VCaP (cell line): ENCODE measurements around the gene RFX8.
"Not testable (repeated sequence)": the region's sequence is repeated elsewhere in the genome, so short reads cannot be mapped to it uniquely, and the experiment has no call there.

Source experiments
- H3K27ac ChIP-seq: fragments of 450-650 bp; 2 replicates; pipeline ENCODE4 v1.5.1; 2017
- TF ChIP-seq, protein P1 (sequence below): fragments of 450-650 bp; conservative IDR thresholded peaks from 2 replicates; pipeline ENCODE4 v1.5.1; 2017; ENCODE audit warnings: mild to moderate bottlenecking, moderate library complexity

RFX8 gene

DNA sequence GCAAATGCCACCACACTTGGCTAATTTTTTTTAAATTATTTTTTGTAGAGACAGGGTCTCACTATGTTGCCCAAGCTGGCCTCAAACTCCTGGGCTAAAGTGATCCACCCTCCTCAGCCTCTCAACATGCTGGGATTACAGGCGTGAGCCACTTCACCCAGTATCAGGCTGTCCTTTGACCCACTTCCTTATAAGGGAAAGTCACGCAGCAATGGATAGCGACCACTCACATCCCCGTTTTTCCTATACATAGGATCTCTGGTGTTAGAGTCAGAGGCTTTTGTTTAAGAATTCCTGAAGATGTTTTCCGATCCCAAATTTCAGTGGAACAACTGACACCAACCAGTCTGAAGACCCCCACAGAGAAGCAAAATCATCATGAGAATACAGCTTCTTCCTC lies 41.4 kb upstream of the RFX8 start:
- H3K27ac ChIP-seq = no peak overlapping the region
- TF ChIP-seq, protein P1, sequence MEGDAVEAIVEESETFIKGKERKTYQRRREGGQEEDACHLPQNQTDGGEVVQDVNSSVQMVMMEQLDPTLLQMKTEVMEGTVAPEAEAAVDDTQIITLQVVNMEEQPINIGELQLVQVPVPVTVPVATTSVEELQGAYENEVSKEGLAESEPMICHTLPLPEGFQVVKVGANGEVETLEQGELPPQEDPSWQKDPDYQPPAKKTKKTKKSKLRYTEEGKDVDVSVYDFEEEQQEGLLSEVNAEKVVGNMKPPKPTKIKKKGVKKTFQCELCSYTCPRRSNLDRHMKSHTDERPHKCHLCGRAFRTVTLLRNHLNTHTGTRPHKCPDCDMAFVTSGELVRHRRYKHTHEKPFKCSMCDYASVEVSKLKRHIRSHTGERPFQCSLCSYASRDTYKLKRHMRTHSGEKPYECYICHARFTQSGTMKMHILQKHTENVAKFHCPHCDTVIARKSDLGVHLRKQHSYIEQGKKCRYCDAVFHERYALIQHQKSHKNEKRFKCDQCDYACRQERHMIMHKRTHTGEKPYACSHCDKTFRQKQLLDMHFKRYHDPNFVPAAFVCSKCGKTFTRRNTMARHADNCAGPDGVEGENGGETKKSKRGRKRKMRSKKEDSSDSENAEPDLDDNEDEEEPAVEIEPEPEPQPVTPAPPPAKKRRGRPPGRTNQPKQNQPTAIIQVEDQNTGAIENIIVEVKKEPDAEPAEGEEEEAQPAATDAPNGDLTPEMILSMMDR = no peak

DNA sequence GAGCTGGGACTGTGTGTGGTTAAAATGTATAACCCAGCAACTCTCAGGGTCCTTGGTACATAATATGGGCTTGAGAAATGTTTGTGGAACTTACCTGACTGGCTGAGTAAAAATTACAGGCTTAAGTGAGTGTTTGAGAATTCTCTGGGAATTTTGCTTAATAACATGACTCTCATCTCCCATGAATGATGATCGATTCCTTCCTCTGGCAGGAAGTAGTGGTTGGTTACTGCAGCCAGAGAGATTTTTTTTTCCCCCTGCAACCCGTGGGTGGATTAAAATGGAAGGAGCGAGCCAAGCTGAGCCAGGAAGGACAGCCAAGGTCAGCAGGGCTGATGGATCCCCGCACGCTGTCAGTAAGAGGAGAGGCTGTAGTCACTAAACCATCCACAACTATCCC lies 40.6 kb upstream of the RFX8 start:
- H3K27ac ChIP-seq = no peak overlapping the region
- TF ChIP-seq, protein P1 = no peak

DNA sequence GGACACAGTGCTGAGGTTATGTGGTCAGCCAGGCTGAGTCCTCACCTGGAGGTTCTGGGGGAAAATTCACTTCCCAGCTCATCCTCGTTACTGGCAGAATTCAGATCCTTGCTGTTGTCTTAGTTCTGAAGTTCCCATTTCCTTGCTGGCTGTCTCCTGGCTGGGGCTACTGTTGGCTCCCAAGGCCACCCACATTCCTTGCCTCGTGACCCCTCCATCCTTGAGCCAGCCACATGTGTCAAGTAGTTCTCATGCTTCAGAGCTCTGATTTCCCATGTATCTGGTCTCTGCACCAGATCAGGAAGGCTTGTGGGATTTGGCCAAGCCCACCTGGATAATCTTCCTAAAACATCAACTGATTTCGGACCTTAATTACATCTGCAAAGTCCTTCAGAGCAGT lies 38.1 kb upstream of the RFX8 start:
- no peak overlapping the region for H3K27ac ChIP-seq
- TF ChIP-seq, protein P1 = no peak

DNA sequence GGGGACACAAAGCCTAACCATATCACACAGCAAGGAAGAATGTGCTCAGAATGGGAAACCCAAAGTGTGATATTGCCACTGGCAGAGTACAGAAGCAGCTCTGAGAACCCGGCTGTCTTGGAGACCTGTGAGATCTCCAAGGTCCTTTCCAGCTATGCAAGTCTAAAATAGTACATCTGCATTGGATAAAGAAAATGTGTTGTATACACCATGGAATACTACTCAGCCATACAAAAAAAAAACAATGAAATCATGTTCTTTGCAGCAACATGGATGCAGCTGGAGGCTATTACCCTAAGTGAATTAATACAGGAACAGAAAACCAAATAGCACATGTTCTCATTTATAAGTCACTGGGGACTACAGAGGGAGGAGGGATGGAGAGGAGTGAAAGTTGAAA lies 36.5 kb upstream of the RFX8 start:
- TF ChIP-seq, protein P1 = no peak
- no peak overlapping the region for H3K27ac ChIP-seq

DNA sequence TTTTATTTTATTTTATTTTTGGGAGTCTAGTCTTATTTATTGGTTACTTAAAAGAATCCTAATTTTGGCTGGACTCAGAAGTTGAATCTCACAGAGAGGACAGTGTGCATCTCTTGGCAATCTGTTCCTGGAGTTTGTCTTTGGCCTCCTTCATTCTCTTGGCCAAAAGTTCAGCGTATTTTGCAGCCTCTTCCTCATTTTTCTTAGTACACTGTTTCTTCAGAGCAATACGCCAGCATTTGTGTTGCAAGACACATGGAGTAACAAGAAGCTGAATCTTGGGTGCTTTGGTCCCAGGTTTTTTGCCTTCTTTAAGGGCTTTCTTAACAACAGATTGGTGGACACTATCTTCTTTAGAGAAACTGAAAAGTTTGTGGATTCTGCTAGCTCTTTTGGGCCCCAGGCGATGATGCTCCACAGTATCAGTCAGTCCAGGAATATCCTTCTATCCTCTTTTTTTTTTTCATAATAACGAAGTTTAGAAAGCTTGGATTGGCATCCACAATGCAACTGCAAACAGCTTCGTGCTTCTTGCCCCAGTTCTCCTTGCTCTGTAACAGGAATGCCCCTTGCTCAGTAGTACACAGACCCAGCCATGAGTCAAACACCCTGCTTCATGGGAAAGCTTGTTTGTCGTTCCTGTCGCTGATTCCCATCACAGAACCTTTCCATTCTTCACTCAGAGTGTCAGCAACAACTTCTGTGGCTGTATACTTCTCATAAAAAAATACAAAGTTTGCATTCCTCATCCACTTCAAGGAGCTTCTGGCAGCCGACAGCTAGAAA lies 34.8 kb upstream of the RFX8 start:
- H3K27ac ChIP-seq = no peak overlapping the region
- TF ChIP-seq, protein P1 = no peak

DNA sequence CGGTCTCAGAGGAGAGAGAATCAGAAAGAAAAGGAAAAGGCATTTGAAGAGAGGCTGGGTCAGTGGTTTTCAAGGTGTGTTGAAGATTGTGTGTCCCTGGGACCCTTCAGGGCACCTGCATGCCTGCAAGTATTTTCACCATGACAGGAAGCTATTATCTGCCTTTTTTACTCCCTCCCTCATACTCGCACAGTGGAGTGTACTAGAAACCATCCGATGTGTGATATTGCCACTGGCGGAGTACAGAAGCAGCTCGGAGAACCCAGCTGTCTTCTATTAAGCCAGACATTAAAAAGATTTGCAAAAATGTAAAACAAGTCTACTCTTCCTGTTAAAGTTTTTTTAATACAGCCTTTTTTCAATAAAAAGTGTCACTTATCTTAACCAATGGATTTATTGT lies 33.7 kb upstream of the RFX8 start:
- no peak overlapping the region for H3K27ac ChIP-seq
- TF ChIP-seq, protein P1 = no peak

DNA sequence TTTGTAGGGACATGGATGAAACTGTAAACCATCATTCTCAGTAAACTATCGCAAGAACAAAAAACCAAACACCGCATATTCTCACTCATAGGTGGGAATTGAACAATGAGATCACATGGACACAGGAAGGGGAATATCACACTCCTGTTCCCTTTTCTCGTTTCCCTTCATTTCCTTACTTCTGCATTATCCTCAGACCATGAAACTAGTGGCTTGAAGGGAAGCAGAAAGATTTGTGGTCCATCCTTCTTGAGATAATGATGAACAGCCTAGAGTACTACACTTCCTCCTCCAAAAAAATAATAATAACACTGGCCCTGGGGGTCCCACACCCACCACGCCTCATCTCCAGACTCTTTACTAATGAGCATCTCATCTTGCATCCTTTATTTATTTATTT lies 30.4 kb upstream of the RFX8 start:
- not testable (repeated sequence) for H3K27ac ChIP-seq

DNA sequence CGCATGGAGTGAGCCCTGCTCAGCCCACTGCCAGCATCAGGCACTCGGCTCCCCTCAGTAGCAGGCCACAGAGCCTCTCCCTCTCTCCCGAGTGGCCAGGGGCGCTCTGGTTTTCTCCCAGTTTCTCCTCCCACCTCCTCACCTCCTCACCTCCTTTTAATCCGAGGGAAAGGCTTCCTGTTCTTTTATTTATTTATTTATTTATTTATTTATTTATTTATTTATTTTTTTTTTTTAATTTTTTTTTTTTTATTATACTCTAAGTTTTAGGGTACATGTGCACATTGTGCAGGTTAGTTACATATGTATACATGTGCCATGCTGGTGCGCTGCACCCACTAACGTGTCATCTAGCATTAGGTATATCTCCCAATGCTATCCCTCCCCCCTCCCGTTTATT lies 29.8 kb upstream of the RFX8 start:
- H3K27ac ChIP-seq = not testable (repeated sequence)

DNA sequence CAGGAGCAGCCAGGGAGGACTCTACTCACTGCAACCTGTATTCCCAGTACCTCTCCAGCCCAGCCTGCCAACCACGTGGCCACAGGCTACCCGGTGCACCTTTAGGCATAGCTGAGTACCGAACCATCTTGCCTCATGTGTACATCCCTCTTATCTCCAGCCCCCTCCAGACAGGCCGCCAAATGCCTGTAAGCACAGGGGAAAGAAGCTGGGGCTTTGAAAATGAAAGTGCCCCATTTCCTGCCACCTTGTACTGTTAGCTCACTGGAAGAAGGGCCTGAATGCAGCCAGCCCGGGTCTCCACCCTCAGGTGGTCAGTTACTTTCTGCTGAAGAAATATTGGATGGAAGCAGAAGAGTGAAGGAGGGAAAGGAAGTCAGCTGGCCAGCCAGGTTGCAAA lies 27.2 kb upstream of the RFX8 start:
- TF ChIP-seq, protein P1 = no peak
- H3K27ac ChIP-seq = no peak overlapping the region
